K562 (cell line): ENCODE measurements around the gene TFF1.

Source experiments
- EHMT2 ChIP-seq: fragments of 450-650 bp; IDR thresholded peaks from 2 replicates; pipeline ENCODE4 v1.6.1; 2018; ENCODE audit warnings: antibody characterized with exemption
- KAT7 ChIP-seq: sonication (generic); formaldehyde crosslinking; IDR thresholded peaks from 2 replicates; pipeline ENCODE4 v1.8.0; 2022; ENCODE audit warnings: missing genetic modification reagents, mild to moderate bottlenecking, borderline replicate concordance
- KDM1A ChIP-seq, 2 experiments: fragments of 450-650 bp; IDR thresholded peaks; 2 replicates each; pipeline ENCODE4 v1.6.1; 2016; ENCODE audit warnings: mild to moderate bottlenecking in 2 of 2
- MAFK ChIP-seq: IDR thresholded peaks from 2 replicates; pipeline ENCODE4 v1.6.1; 2011; ENCODE audit warnings: low read length, improper control_type of control experiment
- PCBP2 ChIP-seq: fragments of 200-400 bp; formaldehyde crosslinking; IDR thresholded peaks from 2 replicates; pipeline ENCODE4 v1.6.1; 2018; ENCODE audit warnings: low read length, low read depth, mild to moderate bottlenecking, moderate library complexity; ENCODE audit not compliant: poor library complexity, severe bottlenecking
- POLR2AphosphoS5 ChIP-seq: IDR thresholded peaks from 2 replicates; pipeline ENCODE4 v1.6.1; 2011; ENCODE audit warnings: mild to moderate bottlenecking, low read depth, low read length, moderate library complexity; ENCODE audit not compliant: control insufficient read depth, insufficient read depth
- TAF1 ChIP-seq: IDR thresholded peaks from 2 replicates; pipeline ENCODE4 v1.6.1; 2011; ENCODE audit warnings: mild to moderate bottlenecking, low read length, moderate library complexity; ENCODE audit not compliant: insufficient read depth, control insufficient read depth, severe bottlenecking; ENCODE audit errors: extremely low read depth
- TAF15 ChIP-seq: fragments of 200-400 bp; formaldehyde crosslinking; IDR thresholded peaks from 2 replicates; pipeline ENCODE4 v1.6.1; 2017; ENCODE audit warnings: mild to moderate bottlenecking, low read depth, low read length, moderate library complexity
- ZNF764 ChIP-seq: fragments of 250-450 bp; sonication (Bioruptor Pico); IDR thresholded peaks from 2 replicates; pipeline ENCODE4 v1.4.0; 2020; ENCODE audit warnings: low read depth, mild to moderate bottlenecking, moderate library complexity
- TF ChIP-seq, protein P1 (sequence below): IDR thresholded peaks from 2 replicates; pipeline ENCODE4 v1.6.1; 2016; ENCODE audit warnings: missing genetic modification characterization, missing compliant biosample characterization
- TF ChIP-seq, protein P2 (sequence below), 3 experiments: IDR thresholded peaks in 2 of 3; conservative IDR thresholded peaks in 1 of 3; 2 replicates each; pipeline ENCODE4 v1.5.1; 2011 to 2012; ENCODE audit warnings: low read length in 3 of 3, mild to moderate bottlenecking in 3 of 3, control low read depth in 2 of 3, improper control_type of control experiment in 1 of 3, inconsistent platforms in 1 of 3, low read depth in 1 of 3, mixed read lengths in 1 of 3, moderate library complexity in 1 of 3; ENCODE audit not compliant: insufficient read depth in 2 of 3
- TF ChIP-seq, protein P3 (sequence below): sonication (generic); formaldehyde crosslinking; IDR thresholded peaks from 2 replicates; pipeline ENCODE4 v1.8.0; 2022; ENCODE audit warnings: mild to moderate bottlenecking, missing genetic modification reagents

DNA sequence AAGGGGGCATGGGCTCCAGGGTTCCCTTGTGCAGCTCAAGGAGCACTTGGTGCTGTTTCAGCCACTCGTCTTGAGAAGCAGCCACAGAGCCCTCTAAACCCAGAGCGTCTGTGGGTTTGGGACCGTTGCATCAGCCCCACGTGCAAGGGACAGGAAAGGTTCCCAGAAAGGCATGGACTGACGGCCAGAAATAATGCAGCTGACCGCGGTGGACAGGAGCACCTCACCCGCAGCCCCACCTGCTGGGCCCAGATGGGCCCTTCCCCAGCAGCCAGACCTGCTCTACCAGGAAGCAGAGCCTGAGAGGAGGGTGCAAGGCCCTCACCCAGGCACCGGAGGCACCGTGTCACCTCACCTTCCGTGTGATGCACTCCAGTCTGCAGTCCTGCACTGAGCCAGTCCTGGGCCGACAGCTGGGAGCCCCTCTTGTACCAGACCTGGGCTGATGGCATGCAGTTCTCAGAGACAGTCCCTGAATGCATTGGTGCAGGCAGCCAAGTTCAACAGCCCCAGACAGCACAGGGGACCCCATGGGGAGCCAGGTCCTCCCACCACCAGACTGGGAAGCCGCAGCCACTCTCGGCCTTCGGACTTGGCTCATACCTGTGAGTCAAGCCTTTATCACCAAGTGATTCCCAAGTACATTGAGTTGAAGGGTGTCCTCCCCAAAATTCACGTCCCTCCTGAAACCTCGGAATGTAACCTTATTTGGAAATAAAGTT, 46.3 kb downstream of the TFF1 start:
- TF ChIP-seq PCBP2 (no peak), EHMT2 (no peak), TAF15 (no peak), POLR2AphosphoS5 (no peak), TAF1 (no peak), KDM1A (IDR thresholded peaks at IDR 0.05) (no peak), ZNF764 (CRISPR knock-in tag) (no peak), MAFK (no peak), KAT7 (CRISPR knock-in tag) (no peak)
- TF ChIP-seq, protein P1, sequence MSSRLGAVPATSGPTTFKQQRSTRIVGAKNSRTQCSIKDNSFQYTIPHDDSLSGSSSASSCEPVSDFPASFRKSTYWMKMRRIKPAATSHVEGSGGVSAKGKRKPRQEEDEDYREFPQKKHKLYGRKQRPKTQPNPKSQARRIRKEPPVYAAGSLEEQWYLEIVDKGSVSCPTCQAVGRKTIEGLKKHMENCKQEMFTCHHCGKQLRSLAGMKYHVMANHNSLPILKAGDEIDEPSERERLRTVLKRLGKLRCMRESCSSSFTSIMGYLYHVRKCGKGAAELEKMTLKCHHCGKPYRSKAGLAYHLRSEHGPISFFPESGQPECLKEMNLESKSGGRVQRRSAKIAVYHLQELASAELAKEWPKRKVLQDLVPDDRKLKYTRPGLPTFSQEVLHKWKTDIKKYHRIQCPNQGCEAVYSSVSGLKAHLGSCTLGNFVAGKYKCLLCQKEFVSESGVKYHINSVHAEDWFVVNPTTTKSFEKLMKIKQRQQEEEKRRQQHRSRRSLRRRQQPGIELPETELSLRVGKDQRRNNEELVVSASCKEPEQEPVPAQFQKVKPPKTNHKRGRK (tag) = no peak
- TF ChIP-seq, protein P2, sequence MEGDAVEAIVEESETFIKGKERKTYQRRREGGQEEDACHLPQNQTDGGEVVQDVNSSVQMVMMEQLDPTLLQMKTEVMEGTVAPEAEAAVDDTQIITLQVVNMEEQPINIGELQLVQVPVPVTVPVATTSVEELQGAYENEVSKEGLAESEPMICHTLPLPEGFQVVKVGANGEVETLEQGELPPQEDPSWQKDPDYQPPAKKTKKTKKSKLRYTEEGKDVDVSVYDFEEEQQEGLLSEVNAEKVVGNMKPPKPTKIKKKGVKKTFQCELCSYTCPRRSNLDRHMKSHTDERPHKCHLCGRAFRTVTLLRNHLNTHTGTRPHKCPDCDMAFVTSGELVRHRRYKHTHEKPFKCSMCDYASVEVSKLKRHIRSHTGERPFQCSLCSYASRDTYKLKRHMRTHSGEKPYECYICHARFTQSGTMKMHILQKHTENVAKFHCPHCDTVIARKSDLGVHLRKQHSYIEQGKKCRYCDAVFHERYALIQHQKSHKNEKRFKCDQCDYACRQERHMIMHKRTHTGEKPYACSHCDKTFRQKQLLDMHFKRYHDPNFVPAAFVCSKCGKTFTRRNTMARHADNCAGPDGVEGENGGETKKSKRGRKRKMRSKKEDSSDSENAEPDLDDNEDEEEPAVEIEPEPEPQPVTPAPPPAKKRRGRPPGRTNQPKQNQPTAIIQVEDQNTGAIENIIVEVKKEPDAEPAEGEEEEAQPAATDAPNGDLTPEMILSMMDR (IDR thresholded peaks at IDR 0.05 in 2 of 3, conservative IDR thresholded peaks at IDR 0.05 in 1 of 3; ENCODE audit: insufficient read depth in 2 of 3, low read depth in 1 of 3, low read length in 3 of 3) = 0 out of 6 replicates have a peak, but pooled peaks of 1 of the 3 experiments have one; percentile 7
- TF ChIP-seq, protein P3, sequence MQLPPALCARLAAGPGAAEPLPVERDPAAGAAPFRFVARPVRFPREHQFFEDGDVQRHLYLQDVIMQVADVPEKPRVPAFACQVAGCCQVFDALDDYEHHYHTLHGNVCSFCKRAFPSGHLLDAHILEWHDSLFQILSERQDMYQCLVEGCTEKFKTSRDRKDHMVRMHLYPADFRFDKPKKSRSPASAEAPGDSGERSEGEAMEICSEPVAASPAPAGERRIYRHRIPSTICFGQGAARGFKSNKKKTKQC (CRISPR knock-in tag) = no peak
